Measurements from ENCODE around the gene PIAS4. TPM values are rescaled to one million over a fixed set of nuclear protein-coding genes. Genes with fewer than 3 reads are reported as not detected.

Gene PIAS4
- total and polyA plus RNA-seq, 2 of the 13 experiments (the other 11 are each of a cell fraction or from before 2014, with no cell fraction given): 9.0 to 20.1 TPM

GRCh38 chr19:4077800-4078684 is 70.5 kb downstream of the PIAS4 start (continued):
- no peak for TF ChIP-seq KIAA2018 (CRISPR knock-in tag; IDR thresholded peaks at IDR 0.05; ENCODE audit: borderline replicate concordance)
- TF ChIP-seq ZBTB3 (CRISPR knock-in tag; IDR thresholded peaks at IDR 0.05; ENCODE audit: borderline replicate concordance, low read depth): no peak
- TF ChIP-seq ZFP36L1 (CRISPR knock-in tag; IDR thresholded peaks at IDR 0.05): no peak
- no peak for TF ChIP-seq ZNF142 (CRISPR knock-in tag; IDR thresholded peaks at IDR 0.05)
- no peak for TF ChIP-seq ETS1 (CRISPR knock-in tag; IDR thresholded peaks at IDR 0.05)
- TF ChIP-seq ZNF703 (CRISPR knock-in tag; IDR thresholded peaks at IDR 0.05; ENCODE audit: borderline replicate concordance): no peak
- TF ChIP-seq HINFP (CRISPR knock-in tag; IDR thresholded peaks at IDR 0.05; ENCODE audit: low read depth): 0 out of 2 replicates have a peak, but pooled peaks have one; percentile 16
- no peak for TF ChIP-seq GATA4 (IDR thresholded peaks at IDR 0.05; ENCODE audit: borderline replicate concordance, low read depth)

All from HepG2 (cell line).